ENCODE results near the gene IL1RAPL2.

Gene IL1RAPL2

DNA sequence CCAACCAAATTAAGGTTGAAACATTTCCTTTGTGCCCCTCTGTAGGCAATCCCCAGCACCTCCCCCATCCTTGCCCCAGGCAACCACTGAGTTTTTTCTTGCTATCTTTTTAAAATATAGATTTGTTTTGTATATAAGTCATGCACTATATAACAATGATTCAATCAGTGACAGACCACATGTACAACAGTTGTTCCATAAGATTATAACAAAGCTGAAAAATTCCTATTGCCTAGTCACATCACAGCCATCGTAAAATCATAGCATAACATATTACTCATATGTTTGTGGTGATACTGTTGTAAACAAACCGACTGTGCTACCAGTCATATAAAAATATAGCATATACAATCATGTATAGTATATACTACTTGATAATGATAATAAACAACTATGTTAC, 1044.4 kb downstream of the IL1RAPL2 start:
- H3K27me3 ChIP-seq (ENCODE audit: insufficient read depth, low read length): no peaks in the 10 kb centered on the region
- H3K9me3 ChIP-seq (ENCODE audit: low read length): no peaks in the 10 kb centered on the region
- H3K36me3 ChIP-seq (ENCODE audit: insufficient read depth, low read length): no peaks in the 10 kb centered on the region
- no peak overlapping the region for H3K4me3 ChIP-seq (ENCODE audit: low read length)
- H2AFZ ChIP-seq (ENCODE audit: low read depth, low read length): no peak overlapping the region
- H3K4me1 ChIP-seq (ENCODE audit: insufficient read depth, low read length): no peaks in the 10 kb centered on the region

GRCh38 chrX:105618393-105619101, 1052.5 kb downstream of the IL1RAPL2 start:
- no peaks in the 10 kb centered on the region for H3K27me3 ChIP-seq (ENCODE audit: insufficient read depth, low read length)
- H3K9me3 ChIP-seq (ENCODE audit: low read length): no peaks in the 10 kb centered on the region
- no peaks in the 10 kb centered on the region for H3K36me3 ChIP-seq (ENCODE audit: insufficient read depth, low read length)
- no peak overlapping the region for H3K4me3 ChIP-seq (ENCODE audit: low read length)
- no peak overlapping the region for H2AFZ ChIP-seq (ENCODE audit: low read depth, low read length)
- no peaks in the 10 kb centered on the region for H3K4me1 ChIP-seq (ENCODE audit: insufficient read depth, low read length)

- Histone ChIP-seq H3K36me3 (ENCODE audit: insufficient read depth, low read length) (no peaks in the 10 kb centered on the region), H3K27me3 (ENCODE audit: insufficient read depth, low read length) (peaks cover 2% of the 10 kb centered on the region), H3K9me3 (ENCODE audit: low read length) (no peaks in the 10 kb centered on the region), H3K4me3 (ENCODE audit: low read length) (no peak overlapping the region), H2AFZ (ENCODE audit: low read depth, low read length) (no peak overlapping the region), H3K4me1 (ENCODE audit: insufficient read depth, low read length) (no peaks in the 10 kb centered on the region)
Measured at GRCh38 chrX:105634180-105634579, 1068.2 kb downstream of the IL1RAPL2 start.

DNA sequence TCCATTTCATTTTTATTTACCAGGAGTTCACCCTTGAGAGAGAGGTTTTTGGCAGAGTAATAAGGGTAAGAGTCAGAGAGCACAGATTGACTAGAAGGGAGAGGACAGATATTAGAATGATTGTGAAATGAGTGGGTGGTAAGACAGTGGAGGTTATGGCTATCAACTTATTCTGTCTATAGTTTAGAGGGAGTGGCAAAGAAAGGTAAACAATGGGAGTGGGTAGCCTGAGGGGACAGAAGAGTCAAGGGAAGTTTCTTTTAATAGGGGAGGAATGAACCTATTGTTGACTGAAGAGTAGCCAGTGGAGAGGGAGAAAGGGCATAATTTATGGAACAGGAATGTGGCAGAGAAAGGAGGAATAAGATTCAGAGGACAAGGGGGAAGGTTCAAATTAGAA, 1069.8 kb downstream of the IL1RAPL2 start:
- Histone ChIP-seq H3K27me3 (ENCODE audit: insufficient read depth, low read length) (peaks cover 2% of the 10 kb centered on the region), H3K4me1 (ENCODE audit: insufficient read depth, low read length) (no peaks in the 10 kb centered on the region), H3K9me3 (ENCODE audit: low read length) (no peaks in the 10 kb centered on the region), H3K36me3 (ENCODE audit: insufficient read depth, low read length) (no peaks in the 10 kb centered on the region), H2AFZ (ENCODE audit: low read depth, low read length) (no peak overlapping the region), H3K4me3 (ENCODE audit: low read length) (no peak overlapping the region)

- H3K36me3 ChIP-seq (ENCODE audit: insufficient read depth, low read length): no peaks in the 10 kb centered on the region
- H3K9me3 ChIP-seq (ENCODE audit: low read length): no peaks in the 10 kb centered on the region
Measured at GRCh38 chrX:105636667-105637066, 1070.7 kb downstream of the IL1RAPL2 start.

DNA sequence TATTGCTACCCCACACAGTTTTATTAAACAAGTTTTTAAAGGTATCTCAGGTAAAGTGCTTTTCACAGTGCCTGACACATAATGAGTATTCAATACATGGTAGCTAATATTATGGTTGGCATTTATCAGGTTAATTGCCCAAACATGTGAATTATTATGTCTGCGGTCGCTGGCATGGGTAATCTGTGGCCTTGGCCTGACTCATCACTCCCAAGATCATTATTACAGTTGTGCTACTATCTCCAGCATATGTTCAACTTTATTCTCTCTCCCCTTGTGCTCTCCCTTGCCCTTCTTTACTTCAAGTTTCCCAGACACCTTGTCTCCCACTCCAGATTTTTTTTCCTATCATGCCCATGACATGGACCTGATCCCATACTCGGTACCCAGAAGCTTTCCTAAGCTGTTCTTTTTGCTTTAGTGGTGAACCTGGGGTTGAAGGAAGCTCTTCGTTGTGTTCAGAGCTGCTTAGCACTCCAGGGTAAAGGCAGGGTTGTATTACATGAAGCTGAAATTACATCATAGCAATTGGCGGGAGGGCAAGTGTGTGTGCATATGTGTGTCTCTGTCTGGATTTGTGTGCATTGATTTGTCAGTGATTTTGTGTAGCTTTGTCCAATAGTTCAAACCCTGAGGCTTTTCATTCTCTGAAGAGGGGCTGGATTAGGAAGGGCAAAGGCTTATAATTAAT, 1079.8 kb downstream of the IL1RAPL2 start:
- Histone ChIP-seq H3K4me1 (ENCODE audit: insufficient read depth, low read length) (no peaks in the 10 kb centered on the region), H2AFZ (ENCODE audit: low read depth, low read length) (no peak overlapping the region), H3K4me3 (ENCODE audit: low read length) (no peak overlapping the region), H3K9me3 (ENCODE audit: low read length) (no peaks in the 10 kb centered on the region), H3K36me3 (ENCODE audit: insufficient read depth, low read length) (no peaks in the 10 kb centered on the region), H3K27me3 (ENCODE audit: insufficient read depth, low read length) (no peaks in the 10 kb centered on the region)

More at GRCh38 chrX:105636667-105637066, 1070.7 kb downstream of the IL1RAPL2 start:
- H2AFZ ChIP-seq (ENCODE audit: low read depth, low read length): no peak overlapping the region
- H3K27me3 ChIP-seq (ENCODE audit: insufficient read depth, low read length): no peaks in the 10 kb centered on the region
- H3K4me3 ChIP-seq (ENCODE audit: low read length): no peak overlapping the region
- no peaks in the 10 kb centered on the region for H3K4me1 ChIP-seq (ENCODE audit: insufficient read depth, low read length)

GRCh38 chrX:105646592-105647372, 1080.8 kb downstream of the IL1RAPL2 start:
- Histone ChIP-seq H3K9me3 (ENCODE audit: low read length) (no peaks in the 10 kb centered on the region), H3K36me3 (ENCODE audit: insufficient read depth, low read length) (no peaks in the 10 kb centered on the region), H3K4me1 (ENCODE audit: insufficient read depth, low read length) (no peaks in the 10 kb centered on the region), H3K27me3 (ENCODE audit: insufficient read depth, low read length) (no peaks in the 10 kb centered on the region), H2AFZ (ENCODE audit: low read depth, low read length) (no peak overlapping the region), H3K4me3 (ENCODE audit: low read length) (no peak overlapping the region)

- no peaks in the 10 kb centered on the region for H3K4me1 ChIP-seq (ENCODE audit: insufficient read depth, low read length)
- H2AFZ ChIP-seq (ENCODE audit: low read depth, low read length): no peak overlapping the region
- no peaks in the 10 kb centered on the region for H3K36me3 ChIP-seq (ENCODE audit: insufficient read depth, low read length)
- no peaks in the 10 kb centered on the region for H3K27me3 ChIP-seq (ENCODE audit: insufficient read depth, low read length)
- no peaks in the 10 kb centered on the region for H3K9me3 ChIP-seq (ENCODE audit: low read length)
- no peak overlapping the region for H3K4me3 ChIP-seq (ENCODE audit: low read length)
Measured at GRCh38 chrX:105647749-105648148, 1081.8 kb downstream of the IL1RAPL2 start.

DNA sequence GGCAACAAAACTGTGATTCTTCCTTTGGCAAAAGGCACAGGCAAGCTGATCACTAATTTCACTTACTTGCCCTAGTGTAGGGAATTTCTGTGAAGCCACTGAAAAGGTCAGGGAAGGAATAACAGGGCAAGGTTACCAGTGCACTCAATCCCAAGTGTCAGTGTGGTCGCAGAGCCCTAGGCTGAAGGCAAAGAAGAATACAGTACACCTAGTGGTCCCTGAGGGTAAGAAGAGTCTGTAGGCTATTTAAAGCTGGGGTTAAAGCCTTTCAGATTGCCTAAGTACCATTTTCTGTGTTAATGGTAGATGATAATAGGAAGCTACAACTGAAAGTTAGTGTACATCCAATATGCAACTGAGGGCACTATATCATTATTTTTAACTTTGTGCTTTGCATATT, 1082.7 kb downstream of the IL1RAPL2 start:
- H3K36me3 ChIP-seq (ENCODE audit: insufficient read depth, low read length): no peaks in the 10 kb centered on the region

GRCh38 chrX:105650577-105650976, 1084.6 kb downstream of the IL1RAPL2 start:
- Histone ChIP-seq H3K4me3 (ENCODE audit: low read length) (no peak overlapping the region), H3K4me1 (ENCODE audit: insufficient read depth, low read length) (no peaks in the 10 kb centered on the region), H3K36me3 (ENCODE audit: insufficient read depth, low read length) (no peaks in the 10 kb centered on the region), H3K9me3 (ENCODE audit: low read length) (no peaks in the 10 kb centered on the region), H3K27me3 (ENCODE audit: insufficient read depth, low read length) (no peaks in the 10 kb centered on the region), H2AFZ (ENCODE audit: low read depth, low read length) (no peak overlapping the region)

More for the DNA sequence above, 1082.7 kb downstream of the IL1RAPL2 start:
- H3K4me3 ChIP-seq (ENCODE audit: low read length): no peak overlapping the region
- no peaks in the 10 kb centered on the region for H3K27me3 ChIP-seq (ENCODE audit: insufficient read depth, low read length)
- no peaks in the 10 kb centered on the region for H3K9me3 ChIP-seq (ENCODE audit: low read length)
- H2AFZ ChIP-seq (ENCODE audit: low read depth, low read length): no peak overlapping the region
- H3K4me1 ChIP-seq (ENCODE audit: insufficient read depth, low read length): no peaks in the 10 kb centered on the region

- H2AFZ ChIP-seq (ENCODE audit: low read depth, low read length): no peak overlapping the region
Measured at GRCh38 chrX:105650986-105651385, 1085.0 kb downstream of the IL1RAPL2 start.

GRCh38 chrX:105653891-105654290, 1087.9 kb downstream of the IL1RAPL2 start:
- Histone ChIP-seq H3K27me3 (ENCODE audit: insufficient read depth, low read length) (no peaks in the 10 kb centered on the region), H3K4me3 (ENCODE audit: low read length) (no peak overlapping the region), H3K9me3 (ENCODE audit: low read length) (no peaks in the 10 kb centered on the region), H3K4me1 (ENCODE audit: insufficient read depth, low read length) (no peaks in the 10 kb centered on the region), H3K36me3 (ENCODE audit: insufficient read depth, low read length) (no peaks in the 10 kb centered on the region), H2AFZ (ENCODE audit: low read depth, low read length) (no peak overlapping the region)

More at GRCh38 chrX:105650986-105651385, 1085.0 kb downstream of the IL1RAPL2 start:
- Histone ChIP-seq H3K36me3 (ENCODE audit: insufficient read depth, low read length) (no peaks in the 10 kb centered on the region), H3K4me3 (ENCODE audit: low read length) (no peak overlapping the region), H3K4me1 (ENCODE audit: insufficient read depth, low read length) (no peaks in the 10 kb centered on the region), H3K9me3 (ENCODE audit: low read length) (no peaks in the 10 kb centered on the region), H3K27me3 (ENCODE audit: insufficient read depth, low read length) (no peaks in the 10 kb centered on the region)

DNA sequence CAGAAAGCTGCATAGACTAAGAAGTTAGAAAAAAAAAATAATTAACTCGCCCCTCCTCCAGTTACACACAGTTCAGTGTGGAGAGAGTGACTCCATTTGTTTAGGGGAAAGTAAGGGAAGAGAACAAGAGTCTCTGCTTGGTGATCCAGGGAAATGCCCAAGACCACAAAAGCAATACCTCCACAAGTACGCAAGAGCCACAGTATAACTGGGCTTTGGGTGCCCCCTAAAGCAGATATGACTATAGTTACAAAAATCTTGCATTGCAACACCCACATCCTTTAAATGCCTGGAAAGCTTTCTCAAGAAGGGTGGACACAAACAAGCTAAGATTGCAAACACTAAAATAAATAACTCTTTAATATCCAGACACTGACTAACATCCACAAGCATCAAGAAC, 1092.1 kb downstream of the IL1RAPL2 start:
- no peak overlapping the region for H3K4me3 ChIP-seq (ENCODE audit: low read length)
- H2AFZ ChIP-seq (ENCODE audit: low read depth, low read length): no peak overlapping the region
- no peaks in the 10 kb centered on the region for H3K9me3 ChIP-seq (ENCODE audit: low read length)
- no peaks in the 10 kb centered on the region for H3K4me1 ChIP-seq (ENCODE audit: insufficient read depth, low read length)
- no peaks in the 10 kb centered on the region for H3K27me3 ChIP-seq (ENCODE audit: insufficient read depth, low read length)
- H3K36me3 ChIP-seq (ENCODE audit: insufficient read depth, low read length): no peaks in the 10 kb centered on the region

Data from neuron (in vitro differentiated cells).